GM19351 (cell line): ENCODE measurements around the gene LYRM4.
"Not testable (repeated sequence)": the region's sequence is repeated elsewhere in the genome, so short reads cannot be mapped to it uniquely, and the experiment has no call there.

ENCODE experiments used
- ATAC-seq: cut with Tn5 transposase; IDR thresholded peaks from one replicate; pipeline ENCODE4 v1.9.1; 2021; ENCODE audit warnings: mild to moderate bottlenecking, moderate library complexity; ENCODE audit not compliant: unreplicated experiment

Gene LYRM4

DNA sequence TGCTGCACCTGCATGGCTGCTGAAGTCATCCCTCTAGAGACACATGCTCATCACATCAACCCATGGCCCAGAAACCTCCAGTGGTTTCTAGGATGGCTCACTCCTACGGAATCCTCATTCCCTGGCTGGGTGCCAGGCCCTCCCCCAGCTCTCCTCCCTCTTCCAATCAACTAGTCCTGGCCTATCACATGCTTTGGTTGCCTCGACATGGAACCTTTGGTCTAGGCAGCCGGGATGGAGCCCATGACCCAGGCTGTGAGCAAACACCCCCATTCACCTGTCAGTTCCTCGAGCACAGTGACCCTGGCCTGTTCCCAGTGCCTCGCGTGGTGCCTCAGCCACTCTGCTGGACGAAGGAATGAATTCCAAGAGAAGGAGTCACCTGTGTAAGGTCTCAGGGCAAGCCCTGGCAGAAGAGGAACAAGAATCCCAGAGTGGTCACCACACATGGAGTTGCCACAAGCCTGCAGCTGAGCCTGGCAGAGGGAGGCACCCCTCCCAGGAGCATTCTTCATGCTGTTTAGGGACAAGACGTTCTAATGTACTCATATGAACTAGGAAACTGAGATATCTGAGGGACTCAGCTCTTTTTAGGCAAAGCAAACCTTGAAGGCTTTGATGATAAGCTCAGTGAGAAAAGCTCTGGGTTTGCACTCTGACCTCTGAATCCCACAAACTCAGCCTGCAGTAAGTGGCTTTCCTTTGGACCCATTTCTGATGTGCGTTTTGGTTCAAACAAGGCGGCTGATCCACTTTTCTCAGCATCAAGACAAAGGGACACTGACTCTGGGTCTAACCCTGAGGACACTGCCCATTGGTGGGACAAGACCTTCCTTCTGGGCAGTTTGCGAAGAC lies 135.4 kb downstream of the LYRM4 start:
- ATAC-seq, result no peak

DNA sequence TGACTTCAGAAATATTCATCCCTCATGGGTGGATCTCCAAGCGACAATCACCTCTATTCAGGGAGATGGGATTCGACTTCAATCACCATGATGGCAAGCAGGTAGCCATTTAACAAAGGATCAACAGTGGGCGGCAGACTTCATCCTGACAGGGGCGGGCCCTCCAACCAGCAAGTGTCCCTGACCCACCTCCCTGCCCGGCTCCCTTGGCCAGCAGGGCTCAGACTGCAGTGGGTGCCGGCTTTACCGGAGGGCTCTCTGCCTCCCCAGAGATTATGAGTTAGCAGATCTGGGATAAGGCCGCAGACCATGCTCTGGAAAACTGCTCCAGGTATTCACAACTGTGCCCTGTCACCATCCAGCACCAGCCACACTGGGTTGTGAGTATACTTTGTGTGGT lies 136.2 kb downstream of the LYRM4 start:
- ATAC-seq, result no peak

DNA sequence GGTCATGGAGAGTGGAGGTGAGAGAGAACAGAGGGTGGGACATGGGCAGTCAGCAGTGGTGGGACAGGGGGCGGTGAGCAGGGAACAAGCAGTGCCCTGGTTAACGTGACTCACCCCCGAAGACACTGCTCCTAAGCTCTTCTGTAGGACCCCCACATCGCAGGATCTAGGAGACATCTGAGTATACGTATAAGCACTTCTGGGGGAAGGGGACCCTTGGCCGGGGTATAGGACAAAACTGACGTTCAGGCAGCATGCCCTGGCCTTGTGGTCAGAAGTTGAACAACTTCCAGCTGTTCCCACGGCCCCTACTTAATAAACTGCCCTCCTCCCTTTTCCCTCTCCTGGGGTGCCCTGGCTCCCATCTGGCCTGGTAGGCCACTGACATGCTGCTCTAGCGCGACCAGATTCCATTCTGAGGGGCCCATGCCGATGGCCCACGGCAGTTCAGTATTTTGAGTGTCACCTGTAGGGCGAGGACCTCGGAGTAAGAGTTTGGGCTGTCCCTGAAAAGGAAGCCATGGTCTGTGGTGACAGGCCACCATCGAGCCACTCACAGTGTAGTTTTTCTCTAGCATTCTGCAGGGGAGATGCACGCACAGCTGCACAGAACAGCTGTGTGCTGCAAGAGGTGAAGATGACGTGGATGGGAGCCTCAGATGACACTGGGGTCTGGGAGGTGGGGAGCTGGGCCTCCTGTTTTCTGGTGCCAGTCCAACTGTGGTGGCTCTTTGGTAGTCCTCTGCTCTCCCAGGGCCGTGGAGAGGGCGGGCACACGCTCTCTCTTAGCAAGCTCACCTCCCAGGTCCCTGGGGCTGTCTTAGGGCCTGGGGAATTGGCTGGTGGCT lies 137.2 kb downstream of the LYRM4 start:
- no peak for ATAC-seq

DNA sequence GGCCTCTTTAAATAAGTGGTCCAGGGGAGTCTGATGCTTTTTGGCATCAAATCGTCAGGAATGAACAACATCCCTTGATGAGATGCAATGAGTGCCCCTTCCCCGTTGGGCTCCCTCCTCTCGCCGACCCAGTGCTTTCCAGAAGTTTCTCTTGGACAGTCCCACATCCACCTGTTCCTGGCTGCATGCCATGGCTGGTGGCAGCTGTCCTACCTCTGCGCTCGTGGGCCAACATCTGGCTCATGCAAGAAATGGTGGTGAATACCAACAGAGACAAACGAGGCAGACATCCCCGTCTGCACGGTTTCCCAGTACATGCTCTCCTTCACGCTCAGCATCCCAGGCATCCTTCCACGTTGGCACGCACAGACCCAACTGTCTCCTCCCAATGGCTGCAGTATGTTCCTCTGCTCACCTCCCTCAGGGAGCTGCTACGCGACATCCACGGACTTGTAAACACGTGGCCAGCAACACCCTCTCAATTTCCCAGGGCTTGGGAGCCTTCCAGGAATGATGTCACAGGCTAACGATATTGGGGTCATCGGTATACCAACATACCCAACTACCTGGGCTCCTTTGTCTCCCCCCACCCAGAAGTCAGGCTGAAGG lies 138.1 kb downstream of the LYRM4 start:
- no peak for ATAC-seq

DNA sequence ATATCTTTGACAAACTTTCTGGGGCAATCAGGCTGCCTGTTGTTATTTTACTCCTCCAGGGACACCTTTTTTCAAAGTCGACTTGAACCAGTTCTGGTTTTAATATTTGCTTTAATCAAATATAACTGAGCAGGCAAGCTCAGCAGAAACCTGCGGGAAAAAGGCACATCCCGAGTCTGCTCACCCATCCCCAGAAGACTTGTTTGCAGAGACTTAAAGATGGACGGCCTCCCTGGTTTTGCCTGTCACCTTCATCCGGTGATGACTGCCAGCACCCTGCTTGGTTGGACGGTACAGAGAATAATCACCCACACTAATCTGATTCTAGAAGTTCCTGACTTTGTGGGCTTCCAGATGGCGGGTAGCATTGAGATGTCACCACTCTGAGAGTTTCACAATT lies 138.8 kb downstream of the LYRM4 start:
- no peak for ATAC-seq

DNA sequence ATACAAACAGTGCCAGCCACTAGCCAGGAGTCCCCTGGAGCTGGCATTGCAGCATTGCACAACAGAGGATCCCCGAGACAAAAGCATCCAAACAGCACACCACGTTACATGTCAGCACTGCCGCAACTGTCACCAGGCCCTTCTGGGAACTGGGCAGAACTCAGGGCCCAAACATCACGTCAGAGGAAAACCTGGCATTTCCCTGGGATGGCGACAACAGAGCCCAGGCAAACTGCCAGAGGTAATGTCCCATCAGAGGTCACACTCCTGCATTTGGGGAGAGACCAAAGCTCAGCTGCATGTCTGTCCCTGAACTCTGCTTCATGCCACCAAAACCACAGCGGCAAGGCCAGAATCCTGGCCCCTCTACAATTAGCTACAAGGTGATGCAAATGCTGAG lies 139.3 kb downstream of the LYRM4 start:
- no peak for ATAC-seq

DNA sequence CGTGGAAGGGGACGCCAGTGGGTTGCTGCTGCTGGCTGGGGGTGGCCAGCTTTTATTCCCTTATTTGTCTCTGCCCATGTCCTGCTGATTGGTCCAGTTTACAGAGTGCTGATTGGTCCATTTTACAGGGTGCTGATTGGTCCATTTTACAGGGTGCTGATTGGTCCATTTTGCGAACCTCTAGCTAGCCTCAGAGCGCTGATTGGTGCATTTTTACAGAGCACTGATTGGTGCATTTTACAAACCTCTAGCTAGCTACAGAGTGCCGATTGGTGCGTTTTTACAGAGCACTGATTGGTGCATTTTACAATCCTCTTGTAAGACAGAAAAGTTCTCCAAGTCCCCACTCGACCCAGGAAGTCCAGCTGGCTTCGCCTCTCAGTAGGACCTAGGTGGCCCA lies 140.2 kb downstream of the LYRM4 start:
- not testable (repeated sequence) for ATAC-seq

DNA sequence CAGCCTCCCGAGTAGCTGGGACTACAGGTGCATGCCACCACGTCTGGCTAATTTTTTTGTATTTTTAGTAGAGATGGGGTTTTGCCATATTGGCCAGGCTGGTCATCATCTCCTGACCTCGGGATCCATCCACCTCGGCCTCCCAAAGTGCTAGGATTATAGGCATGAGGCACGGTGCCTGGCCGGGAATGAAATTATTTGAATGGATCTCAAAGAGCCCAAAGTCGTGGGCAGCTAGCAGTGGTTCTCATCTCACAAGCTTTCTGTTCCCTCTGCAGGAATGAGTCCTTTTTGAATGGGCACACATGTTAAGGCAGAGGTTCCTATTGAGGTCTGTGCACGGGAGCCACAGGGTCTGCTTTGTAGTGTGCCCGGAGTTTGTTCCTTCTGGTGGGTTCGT lies 140.7 kb downstream of the LYRM4 start:
- ATAC-seq, result no peak

DNA sequence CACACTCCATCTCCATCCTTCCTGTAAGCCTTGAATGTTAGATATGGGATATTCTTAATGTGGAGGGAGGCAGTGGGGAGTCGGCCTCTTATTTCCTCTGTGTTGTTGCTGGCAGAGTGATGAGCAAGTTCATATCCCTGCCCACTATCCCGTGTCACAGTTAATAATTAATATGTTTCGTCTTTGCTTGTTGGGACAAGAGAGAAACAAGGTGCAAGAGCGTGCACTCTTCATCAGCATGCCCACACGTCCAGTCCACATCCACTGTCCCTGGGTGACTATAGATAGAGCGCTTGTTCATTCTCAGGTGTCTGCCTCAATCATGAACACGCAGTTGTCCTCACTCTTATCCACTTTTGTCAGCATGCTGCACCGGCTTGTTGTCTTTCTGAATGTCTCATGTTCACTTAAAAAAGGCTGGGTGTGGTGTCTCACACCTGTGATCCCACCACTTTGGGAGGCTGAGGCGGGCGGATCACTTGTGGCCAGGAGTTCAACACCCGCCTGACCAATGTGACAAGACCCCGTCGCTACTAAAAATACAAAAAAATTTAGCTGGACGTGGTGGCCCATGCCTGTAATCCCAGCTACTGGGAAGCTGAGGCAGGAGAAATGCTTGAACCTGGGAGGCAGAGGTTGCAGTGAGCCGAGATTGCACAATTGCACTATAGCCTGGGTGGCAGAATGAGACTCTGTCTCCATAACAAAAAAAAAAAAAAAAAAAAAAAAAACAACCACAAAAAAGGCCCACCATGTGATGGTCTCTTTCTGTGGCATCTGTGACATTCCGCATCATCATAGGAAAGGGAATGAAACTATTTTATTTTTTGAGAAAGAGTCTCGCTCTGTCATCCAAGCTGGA lies 141.4 kb downstream of the LYRM4 start:
- no peak for ATAC-seq

DNA sequence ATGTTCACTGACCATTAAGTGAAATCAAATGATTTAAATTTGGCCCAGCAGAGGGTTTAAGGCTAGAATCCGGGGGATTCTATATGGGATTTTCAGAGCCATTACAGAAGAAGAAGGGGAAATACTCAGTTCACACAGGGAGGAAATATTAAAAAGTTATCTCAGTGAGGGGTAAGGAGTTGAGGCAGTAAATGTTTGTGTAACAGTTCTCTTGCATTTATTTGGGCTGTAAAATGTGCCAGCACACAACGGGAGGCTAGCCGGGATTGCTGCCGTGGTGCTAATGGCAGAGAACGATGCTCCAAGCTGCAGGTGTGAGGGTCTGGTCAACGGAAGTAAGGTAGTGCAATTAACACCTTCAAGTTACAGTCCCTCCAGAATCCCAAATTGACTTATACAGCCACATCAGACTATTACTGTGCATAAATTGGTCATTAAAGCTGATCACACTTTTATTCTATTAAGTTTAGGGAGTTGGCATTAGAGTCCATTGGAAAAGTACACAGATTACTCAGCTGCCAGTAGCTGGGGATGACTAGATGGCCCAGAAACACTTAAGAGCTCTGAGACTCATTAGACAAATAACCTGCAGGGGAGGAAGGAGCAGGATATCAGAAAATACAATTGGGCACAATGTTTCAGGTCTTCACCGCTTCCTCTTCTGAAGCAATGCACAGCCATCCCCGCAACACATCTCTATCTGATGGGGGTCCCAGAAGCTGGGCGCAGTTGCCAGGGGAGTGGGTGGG lies 144.3 kb downstream of the LYRM4 start:
- no peak for ATAC-seq

DNA sequence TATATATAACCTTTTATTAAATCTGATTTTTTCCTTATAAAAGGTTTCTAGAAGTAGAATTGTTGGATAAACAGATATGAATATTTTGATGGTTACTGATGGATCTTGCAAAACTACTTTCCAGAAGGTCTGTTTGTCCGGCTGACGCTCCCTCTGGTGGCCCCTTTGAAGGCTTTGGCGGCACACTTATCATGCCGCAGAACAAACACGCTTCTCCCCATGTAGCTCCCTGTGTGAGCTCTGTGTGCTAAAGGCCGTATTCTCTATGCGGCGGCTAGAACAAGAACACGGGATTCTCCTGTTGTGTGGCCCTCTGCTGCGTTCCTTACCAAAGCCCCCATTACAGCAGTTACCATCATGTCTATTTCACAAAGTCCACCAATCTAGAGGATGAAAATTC lies 145.6 kb downstream of the LYRM4 start:
- no peak for ATAC-seq

DNA sequence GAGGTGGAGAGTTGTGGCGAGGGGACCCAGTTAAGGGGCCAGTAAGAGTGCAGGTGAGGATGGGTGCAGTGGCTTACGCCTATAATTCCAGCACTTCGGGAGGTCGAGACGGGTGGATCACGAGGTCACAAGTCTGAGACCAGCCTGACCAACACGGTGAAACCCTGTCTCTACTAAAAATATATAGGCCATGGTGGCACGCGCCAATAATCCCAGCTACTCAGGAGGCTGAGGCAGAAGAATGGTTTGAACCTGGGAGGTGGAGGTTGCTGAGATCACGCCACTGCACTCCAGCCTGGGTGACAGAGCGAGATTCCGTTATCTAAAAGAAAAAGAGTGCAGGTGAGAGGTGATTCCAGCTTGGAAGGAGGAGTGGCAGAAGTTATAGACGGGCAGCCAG lies 147.7 kb downstream of the LYRM4 start:
- ATAC-seq, result no peak

DNA sequence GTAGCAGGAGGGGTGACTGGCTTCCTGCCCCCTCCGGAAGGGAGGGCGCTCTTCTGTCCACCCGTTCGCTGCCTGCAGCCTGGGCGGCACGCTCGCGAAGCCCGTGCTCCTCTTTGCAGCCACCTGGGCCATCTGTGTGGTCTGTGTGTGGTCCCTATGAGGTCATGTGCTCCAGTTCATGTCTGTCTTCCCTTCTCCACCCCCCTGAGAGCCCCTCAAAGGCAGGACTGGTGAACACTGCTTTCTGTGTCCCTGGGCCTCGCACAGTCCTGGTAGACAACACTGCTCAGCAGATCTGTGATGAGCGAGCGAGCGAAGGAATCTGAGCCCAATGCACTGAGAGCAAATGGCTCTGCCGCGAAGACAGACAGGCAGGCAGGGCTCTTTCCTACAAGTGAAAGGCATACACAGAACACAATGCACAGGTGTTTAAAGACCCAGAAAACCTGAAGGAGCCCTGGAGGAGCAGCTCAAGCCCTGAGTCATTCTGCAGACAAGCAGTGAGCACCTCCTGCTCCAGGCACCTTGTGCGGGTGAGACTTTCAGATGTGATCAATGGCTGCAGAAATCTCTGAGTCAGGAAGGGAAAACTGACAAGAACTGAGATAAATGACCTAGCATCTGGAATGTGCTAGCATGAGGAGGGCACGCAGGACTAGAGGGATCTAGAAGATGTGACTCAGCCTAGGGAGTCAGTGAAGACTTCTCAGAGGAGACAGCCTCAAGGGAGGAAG lies 148.5 kb downstream of the LYRM4 start:
- no peak for ATAC-seq

DNA sequence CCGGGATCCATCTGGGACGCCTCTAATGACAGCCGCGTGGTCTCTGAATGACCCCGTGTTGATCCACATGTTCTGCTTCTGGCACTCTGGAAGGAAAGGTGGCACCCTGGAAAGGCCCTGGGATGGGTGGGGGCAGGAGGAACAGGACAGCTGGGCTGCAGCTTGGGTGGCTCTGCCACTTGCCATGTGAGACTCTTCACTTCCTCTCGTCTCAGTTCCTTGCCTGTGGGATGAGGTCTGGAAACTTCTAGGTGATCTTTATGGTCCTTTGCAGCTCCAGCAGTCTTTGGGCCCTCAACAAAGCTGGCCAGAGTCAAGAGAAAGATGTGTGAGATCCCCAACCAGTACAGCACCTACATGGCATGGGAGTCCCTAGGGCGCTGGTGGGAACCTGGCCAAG lies 149.1 kb downstream of the LYRM4 start:
- ATAC-seq, result no peak

DNA sequence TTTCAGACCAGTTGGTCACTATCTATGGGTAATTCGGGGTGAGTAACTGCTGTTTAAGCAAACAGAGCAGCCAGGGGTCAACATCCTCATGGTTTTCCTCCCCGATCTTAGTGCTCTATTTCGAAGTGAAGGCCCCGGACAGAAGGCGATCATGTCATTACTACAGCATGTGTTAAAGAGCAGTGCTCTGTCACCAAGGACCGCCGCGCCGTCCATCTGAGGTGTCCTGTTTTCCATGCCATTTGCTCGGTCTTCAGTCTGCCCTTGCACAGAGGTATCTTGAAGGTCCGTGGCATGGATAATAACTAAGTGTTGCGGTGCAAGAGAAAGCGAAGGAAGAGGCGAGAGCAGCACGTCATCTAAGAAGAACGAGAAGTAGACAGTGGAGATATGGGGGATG lies 150.5 kb downstream of the LYRM4 start:
- ATAC-seq, result no peak

DNA sequence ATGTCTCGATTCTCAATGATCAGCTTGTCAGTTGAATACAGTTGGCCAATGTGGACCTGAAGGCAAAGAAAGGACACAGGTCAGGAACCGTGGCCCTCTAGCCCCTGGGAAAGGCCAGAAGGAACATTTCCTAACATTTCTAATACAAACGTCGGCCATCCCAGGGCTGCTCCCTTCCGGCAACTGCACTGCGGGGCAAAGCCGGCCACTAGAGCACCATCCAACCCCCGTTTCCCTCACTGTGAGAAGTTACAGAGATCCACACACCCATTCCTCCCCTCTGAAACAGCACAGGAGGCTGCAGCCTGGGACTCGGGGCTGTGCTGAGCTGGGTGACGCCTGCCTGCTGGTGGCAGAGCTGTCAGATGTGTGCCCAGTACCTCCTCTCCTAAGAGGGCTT lies 151.3 kb downstream of the LYRM4 start:
- no peak for ATAC-seq

DNA sequence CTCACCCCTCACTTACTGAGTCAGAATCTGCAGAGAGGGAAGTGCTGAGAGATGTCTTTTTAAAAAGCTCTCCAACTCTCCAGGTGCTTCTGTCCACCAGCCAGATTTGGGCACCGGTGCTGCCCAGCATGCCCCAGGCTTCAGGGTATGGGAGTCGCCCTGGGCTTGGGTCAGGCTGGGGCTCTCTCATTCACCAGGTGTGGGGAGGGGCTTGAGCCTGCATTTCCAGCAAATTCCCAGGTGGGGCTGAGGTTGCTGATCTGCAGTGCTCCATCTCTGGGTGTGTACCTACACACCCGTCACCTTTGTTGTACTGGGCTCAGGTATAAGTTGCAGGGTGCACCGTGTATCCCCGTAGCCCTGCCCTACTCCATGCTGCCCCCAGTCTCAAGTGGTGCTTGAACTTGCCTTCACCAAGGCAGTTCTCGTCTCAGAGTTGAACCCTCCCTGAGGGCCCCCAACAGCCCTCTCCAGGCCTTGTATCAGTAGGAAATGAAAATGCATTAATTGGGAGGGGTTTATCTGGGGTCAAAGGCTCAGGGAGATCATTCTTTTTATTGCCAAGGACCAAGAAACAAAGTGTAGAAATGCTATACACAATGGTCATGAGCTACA lies 152.1 kb downstream of the LYRM4 start:
- no peak for ATAC-seq

DNA sequence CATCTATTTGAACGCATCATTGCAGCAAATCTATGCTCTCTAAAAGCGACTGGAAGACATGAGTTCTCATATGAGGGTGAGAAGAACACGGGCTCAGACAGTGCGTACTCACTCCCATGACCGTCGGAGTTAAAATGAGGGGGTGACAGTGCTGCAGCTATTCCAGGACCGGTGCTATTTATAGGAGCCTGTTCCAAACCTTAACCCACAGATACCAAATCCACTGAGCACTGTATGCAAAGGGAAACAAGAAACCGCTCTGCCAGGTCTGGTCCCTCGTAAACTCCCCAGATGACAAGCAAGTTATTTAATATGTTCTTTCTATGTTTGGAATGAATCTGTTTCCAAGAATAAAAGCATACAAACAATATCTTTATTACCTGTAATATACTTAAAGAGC lies 152.7 kb downstream of the LYRM4 start:
- no peak for ATAC-seq

DNA sequence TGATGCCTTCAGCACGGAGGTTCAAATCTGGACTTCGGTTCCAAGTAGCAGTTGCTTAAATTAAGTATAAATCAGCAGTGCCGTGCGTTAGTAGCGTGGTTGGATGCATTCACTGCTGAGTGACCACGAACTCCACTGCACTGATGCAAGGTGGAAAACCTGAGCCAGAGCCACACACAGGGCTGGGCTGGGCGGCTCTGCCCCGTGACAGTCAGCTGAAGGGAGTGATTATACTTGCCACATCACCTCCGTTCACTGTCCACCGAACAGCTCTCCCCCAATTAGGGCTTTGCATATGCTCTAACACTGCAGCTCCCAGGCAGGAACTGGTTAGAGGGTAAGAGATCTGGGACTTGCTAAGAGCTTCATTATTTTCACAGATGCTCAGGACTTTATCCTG lies 153.4 kb downstream of the LYRM4 start:
- no peak for ATAC-seq
